HepG2 (cell line): ENCODE results near the gene DENND2D. TPM values are rescaled to one million over a fixed set of nuclear protein-coding genes. Genes with fewer than 3 reads are reported as not detected.
A peak's percentile ranks its signal among the peaks of the same experiment; 100 is the strongest.

Experiments used
- ATAC-seq: fragments of 200-7000 bp; cut with Tn5 transposase; 3 replicates; pipeline ENCODE4 v1.9.1; 2020; ENCODE audit warnings: mild to moderate bottlenecking, moderate library complexity
- BruUV-seq: library from RNA; stranded (reverse); fragments of 400-500 nt; replicated peaks from 2 replicates; lab custom pipeline; 2021; lab: Mats Ljungman, UMichigan
- CTCF ChIA-PET: fragments of 300-600 bp; formaldehyde crosslinking; extraction: SDS; loops from one replicate; lab custom pipeline; 2021; ENCODE audit warnings: low total read pairs, inconsistent platforms, low intra/inter-chr PET ratio; lab: Yijun Ruan, JAX
- POLR2A ChIA-PET: fragments of 350-600 bp; sonication (Branson Sonifier 250); formaldehyde crosslinking; loops from one replicate; lab custom pipeline; 2020; ENCODE audit warnings: antibody characterized with exemption, inconsistent platforms; lab: Yijun Ruan, JAX
- DNase-seq: peaks from one replicate; pipeline ENCODE4 v3.0.0-alpha.2; 2015; ENCODE audit warnings: low spot score
- FAIRE-seq: peaks from 3 replicates; lab custom pipeline; 2011; peaks lifted over from hg19 to GRCh38; lab: Jason Lieb, UNC
- H2AFZ ChIP-seq: one replicate; pipeline ENCODE4 v1.6.1; 2011; ENCODE audit warnings: low read length, inconsistent platforms
- H3K27ac ChIP-seq: fragments of 300-600 bp; 3 replicates; pipeline ENCODE4 v1.8.0; 2011; ENCODE audit warnings: mixed run types, mild to moderate bottlenecking, mixed read lengths, low read length, inconsistent platforms; ENCODE audit not compliant: insufficient read depth; ENCODE audit errors: extremely low read length
- H3K27me3 ChIP-seq, 2 experiments: fragments of 200-600 bp in 1 of 2; 2 replicates in 1 of 2; 3 replicates in 1 of 2; pipeline versions ENCODE4 v1.6.0 to v1.8.0; 2011; ENCODE audit warnings: low read length in 2 of 2, mild to moderate bottlenecking in 2 of 2, moderate library complexity in 2 of 2, inconsistent platforms in 1 of 2; ENCODE audit not compliant: insufficient read depth in 2 of 2, control insufficient read depth in 1 of 2
- H3K36me3 ChIP-seq, 2 experiments: fragments of 200-600 bp in 1 of 2; replicated peaks in 1 of 2; 2 replicates in 1 of 2; 3 replicates in 1 of 2; pipeline versions ENCODE4 v1.5.1 to v1.8.0; 2011; ENCODE audit warnings: low read length in 2 of 2, inconsistent platforms in 1 of 2; ENCODE audit not compliant: insufficient read depth in 2 of 2, control insufficient read depth in 1 of 2
- H3K4me1 ChIP-seq: 2 replicates; pipeline ENCODE4 v1.5.1; 2012; ENCODE audit warnings: low read length, inconsistent platforms; ENCODE audit not compliant: insufficient read depth
- H3K4me2 ChIP-seq: 2 replicates; pipeline ENCODE4 v1.6.0; 2011; ENCODE audit warnings: low read depth, low read length, inconsistent platforms
- H3K4me3 ChIP-seq, 3 experiments: fragments of 200-600 bp in 1 of 3; sonication (generic), shearing (Covaris generic) in 1 of 3; replicated peaks in 1 of 3; 2 replicates each; pipeline ENCODE4 v1.5.1; 2011 to 2016; ENCODE audit warnings: low read length in 3 of 3, inconsistent platforms in 2 of 3, low read depth in 2 of 3, mild to moderate bottlenecking in 2 of 3, control low read depth in 1 of 3, mixed read lengths in 1 of 3; ENCODE audit not compliant: insufficient read depth in 1 of 3
- H3K79me2 ChIP-seq: one replicate; pipeline ENCODE4 v1.6.1; 2011; ENCODE audit warnings: low read length, inconsistent platforms; ENCODE audit not compliant: insufficient read depth
- H3K9ac ChIP-seq: 2 replicates; pipeline ENCODE4 v1.6.0; 2011; ENCODE audit warnings: mild to moderate bottlenecking, low read depth, low read length, inconsistent platforms; ENCODE audit not compliant: insufficient read depth
- H3K9me3 ChIP-seq: 2 replicates; pipeline ENCODE4 v1.5.1; 2012; ENCODE audit warnings: mild to moderate bottlenecking, low read length
- H4K20me1 ChIP-seq: 2 replicates; pipeline ENCODE4 v1.6.0; 2011; ENCODE audit warnings: inconsistent platforms, mild to moderate bottlenecking, low read length, moderate library complexity; ENCODE audit not compliant: insufficient read depth
- SNAPC5 ChIP-seq: sonication (generic); formaldehyde crosslinking; IDR thresholded peaks from 2 replicates; pipeline ENCODE4 v1.8.1; 2023; ENCODE audit warnings: mild to moderate bottlenecking, missing genetic modification reagents, borderline replicate concordance
- ZBTB7B ChIP-seq: sonication (generic); formaldehyde crosslinking; IDR thresholded peaks from 2 replicates; pipeline ENCODE4 v1.4.0; 2020; ENCODE audit warnings: missing genetic modification reagents
- ZNF512 ChIP-seq: sonication (generic); formaldehyde crosslinking; IDR thresholded peaks from 2 replicates; pipeline ENCODE4 v1.4.0; 2020; ENCODE audit warnings: mild to moderate bottlenecking, missing genetic modification reagents
- ZNF629 ChIP-seq: sonication (generic); formaldehyde crosslinking; conservative IDR thresholded peaks from 2 replicates; pipeline ENCODE4 v1.5.0; 2020; ENCODE audit warnings: missing genetic modification reagents
- WGBS: methylation state at CpG from one replicate; pipeline ENCODE4 v1.1.6; 2017; ENCODE audit warnings: low lambda C conversion rate; 5-methylcytosine and 5-hydroxymethylcytosine counted together
- in situ Hi-C: cut with HindIII; loops from 2 replicates; pipeline ENCODE4 v1.10.0; 2017; ENCODE audit warnings: low pct_unique_long_range_greater_than_20kb; ENCODE audit not compliant: extremely low pct_ligation_motif_present
- intact Hi-C: fragments of 100-400 bp; cut with micrococcal nuclease; formaldehyde crosslinking; loops from one replicate; pipeline ENCODE4 v1.10.0; 2022; ENCODE audit not compliant: unreplicated experiment
- polyA plus RNA-seq, 8 experiments: library from polyadenylated mRNA; depleted of rRNA in 3 of 8; stranded (reverse) in 7 of 8; unstranded in 1 of 8; fragments of >200 nt; fragmentation: Illumina TruSeq in 4 of 8; extraction: Trizol in 4 of 8; gene quantifications; 2 replicates each; pipeline versions ENCODE4 v1.2.1 to v1.2.3, GENCODE V29; 2011 to 2016; ENCODE audit warnings: low read depth in 4 of 8, missing spikeins in 1 of 8, mixed read lengths in 1 of 8; ENCODE audit not compliant: insufficient read depth in 1 of 8
- total RNA-seq, 5 experiments: library from RNA; depleted of rRNA; stranded (reverse); fragments of >200 nt; fragmentation: Illumina TruSeq; extraction: Trizol; gene quantifications; 2 replicates each; pipeline ENCODE4 v1.2.3, GENCODE V29; 2016; ENCODE audit warnings: low read depth in 1 of 5
- TF ChIP-seq, protein P1 (sequence below): sonication (generic); formaldehyde crosslinking; IDR thresholded peaks from 2 replicates; pipeline ENCODE4 v1.5.1; 2020; ENCODE audit warnings: mild to moderate bottlenecking, missing genetic modification reagents, moderate library complexity

The DENND2D gene
- total and polyA plus RNA-seq, 2 of the 13 experiments (the other 11 are each of a cell fraction or from before 2014, with no cell fraction given), result 0.04 TPM; not detected in 1

DNA sequence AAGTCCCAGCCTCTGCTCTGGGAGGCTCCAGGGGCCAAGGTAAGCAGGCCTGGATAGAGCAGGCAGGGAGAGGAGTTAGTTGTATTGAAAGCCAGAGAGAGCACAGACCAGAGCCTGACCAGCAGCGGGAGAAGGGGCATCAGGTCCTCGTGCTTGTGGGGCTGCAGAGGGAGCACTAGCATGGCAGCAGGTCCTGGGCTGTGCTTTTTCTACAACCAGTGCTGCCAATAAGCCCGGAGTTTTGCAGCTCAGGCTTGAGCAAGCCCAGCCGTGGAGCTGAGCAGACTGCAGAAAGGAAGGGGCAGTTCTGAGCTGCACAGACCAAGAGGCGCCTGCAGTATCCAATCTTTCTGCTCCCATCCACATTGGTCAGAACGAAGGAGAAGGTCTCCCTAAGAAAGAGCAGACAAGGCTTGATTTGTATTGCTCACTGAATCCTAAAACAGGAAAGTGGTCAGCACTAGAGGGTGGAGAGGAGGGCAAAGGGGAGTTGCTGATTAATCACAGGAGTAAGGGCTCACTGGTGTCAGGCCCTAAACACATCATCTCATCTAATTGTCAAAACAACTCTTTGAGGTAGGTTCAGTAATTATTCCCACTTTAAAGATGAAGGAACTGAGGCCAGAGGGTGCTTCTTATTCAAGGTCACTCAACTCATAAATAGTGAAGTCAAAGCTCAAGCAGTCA, 2.7 kb downstream of the DENND2D start:
- no peak for DNase-seq
- Histone ChIP-seq H3K4me1 (peaks cover 99% of the 10 kb centered on the region), H3K4me2 (no peak overlapping the region), H4K20me1 (no peaks in the 10 kb centered on the region), H3K36me3 (no peaks in the 10 kb centered on the region), H3K27me3 (no peaks in the 10 kb centered on the region), H2AFZ (no peak overlapping the region), H3K4me3 (no peak overlapping the region), H3K27ac (no peak overlapping the region), H3K9me3 (no peaks in the 10 kb centered on the region), H3K79me2 (no peaks in the 10 kb centered on the region), H3K9ac (no peak overlapping the region)
- in situ Hi-C loops, result no loop called here
- no peak for FAIRE-seq
- BruUV-seq, result no TSS peak
- POLR2A ChIA-PET, result no interaction called here
- no peak for ATAC-seq
- 36% methylated on average over 6 of the region's 6 CpGs for whole genome bisulfite sequencing
- CTCF ChIA-PET, result no interaction called here
- intact Hi-C loops, result no loop called here
- TF ChIP-seq SNAPC5, result no peak
- TF ChIP-seq ZBTB7B (CRISPR knock-in tag), result no peak
- peak; percentile 59 for TF ChIP-seq ZNF629
- no peak for TF ChIP-seq ZNF512 (CRISPR knock-in tag)
- TF ChIP-seq, protein P1, sequence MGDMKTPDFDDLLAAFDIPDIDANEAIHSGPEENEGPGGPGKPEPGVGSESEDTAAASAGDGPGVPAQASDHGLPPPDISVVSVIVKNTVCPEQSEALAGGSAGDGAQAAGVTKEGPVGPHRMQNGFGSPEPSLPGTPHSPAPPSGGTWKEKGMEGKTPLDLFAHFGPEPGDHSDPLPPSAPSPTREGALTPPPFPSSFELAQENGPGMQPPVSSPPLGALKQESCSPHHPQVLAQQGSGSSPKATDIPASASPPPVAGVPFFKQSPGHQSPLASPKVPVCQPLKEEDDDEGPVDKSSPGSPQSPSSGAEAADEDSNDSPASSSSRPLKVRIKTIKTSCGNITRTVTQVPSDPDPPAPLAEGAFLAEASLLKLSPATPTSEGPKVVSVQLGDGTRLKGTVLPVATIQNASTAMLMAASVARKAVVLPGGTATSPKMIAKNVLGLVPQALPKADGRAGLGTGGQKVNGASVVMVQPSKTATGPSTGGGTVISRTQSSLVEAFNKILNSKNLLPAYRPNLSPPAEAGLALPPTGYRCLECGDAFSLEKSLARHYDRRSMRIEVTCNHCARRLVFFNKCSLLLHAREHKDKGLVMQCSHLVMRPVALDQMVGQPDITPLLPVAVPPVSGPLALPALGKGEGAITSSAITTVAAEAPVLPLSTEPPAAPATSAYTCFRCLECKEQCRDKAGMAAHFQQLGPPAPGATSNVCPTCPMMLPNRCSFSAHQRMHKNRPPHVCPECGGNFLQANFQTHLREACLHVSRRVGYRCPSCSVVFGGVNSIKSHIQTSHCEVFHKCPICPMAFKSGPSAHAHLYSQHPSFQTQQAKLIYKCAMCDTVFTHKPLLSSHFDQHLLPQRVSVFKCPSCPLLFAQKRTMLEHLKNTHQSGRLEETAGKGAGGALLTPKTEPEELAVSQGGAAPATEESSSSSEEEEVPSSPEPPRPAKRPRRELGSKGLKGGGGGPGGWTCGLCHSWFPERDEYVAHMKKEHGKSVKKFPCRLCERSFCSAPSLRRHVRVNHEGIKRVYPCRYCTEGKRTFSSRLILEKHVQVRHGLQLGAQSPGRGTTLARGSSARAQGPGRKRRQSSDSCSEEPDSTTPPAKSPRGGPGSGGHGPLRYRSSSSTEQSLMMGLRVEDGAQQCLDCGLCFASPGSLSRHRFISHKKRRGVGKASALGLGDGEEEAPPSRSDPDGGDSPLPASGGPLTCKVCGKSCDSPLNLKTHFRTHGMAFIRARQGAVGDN (CRISPR knock-in tag), result peak; percentile 13; the same call in 1 of the 2 replicates
